HG02588 (cell line): ENCODE results near the gene MYOCD.

Experiments used
- ATAC-seq: cut with Tn5 transposase; IDR thresholded peaks from one replicate; pipeline ENCODE4 v1.9.1; 2021; ENCODE audit warnings: mild to moderate bottlenecking, moderate library complexity; ENCODE audit not compliant: unreplicated experiment

The MYOCD gene

GRCh38 chr17:12642034-12642433, 23.7 kb upstream of the MYOCD start:
- ATAC-seq, result no peak

DNA sequence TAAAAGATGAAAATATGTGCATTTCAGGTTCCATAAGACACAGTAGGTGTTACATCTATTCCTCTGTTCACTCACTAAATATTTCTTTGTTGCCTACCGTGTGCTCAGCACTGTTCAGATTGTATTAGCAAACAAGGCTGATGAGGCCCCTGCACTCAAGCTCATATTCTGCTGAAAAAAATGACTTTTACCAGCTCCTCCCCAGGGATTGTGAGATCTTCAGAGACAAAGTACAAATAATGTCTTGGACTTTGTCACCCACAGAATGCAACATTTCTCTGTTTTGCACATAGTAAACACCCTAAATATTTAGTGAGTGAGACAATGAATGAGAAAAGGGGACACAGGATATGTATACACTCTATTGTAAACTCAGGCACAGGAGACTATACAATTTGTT, 21.9 kb upstream of the MYOCD start:
- ATAC-seq, result no peak

DNA sequence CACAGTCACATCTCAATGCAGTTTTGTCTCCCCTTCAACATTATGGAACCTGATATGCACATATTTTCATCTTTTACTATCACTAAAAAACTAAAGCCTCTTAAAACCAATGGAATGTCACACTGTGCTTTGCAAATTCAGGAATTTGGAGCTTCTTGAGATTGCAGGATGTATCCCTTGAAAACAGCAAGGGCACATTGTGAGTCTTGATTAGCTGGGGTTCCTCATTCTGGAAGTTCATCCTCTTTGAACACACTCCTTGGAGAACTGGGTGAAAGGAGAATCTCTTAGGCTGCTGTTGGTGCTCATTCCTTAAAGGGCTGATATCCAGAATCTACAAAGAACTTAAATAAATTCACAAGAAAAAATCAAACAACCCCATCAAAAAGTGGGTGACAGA, 21.1 kb upstream of the MYOCD start:
- ATAC-seq, result no peak

DNA sequence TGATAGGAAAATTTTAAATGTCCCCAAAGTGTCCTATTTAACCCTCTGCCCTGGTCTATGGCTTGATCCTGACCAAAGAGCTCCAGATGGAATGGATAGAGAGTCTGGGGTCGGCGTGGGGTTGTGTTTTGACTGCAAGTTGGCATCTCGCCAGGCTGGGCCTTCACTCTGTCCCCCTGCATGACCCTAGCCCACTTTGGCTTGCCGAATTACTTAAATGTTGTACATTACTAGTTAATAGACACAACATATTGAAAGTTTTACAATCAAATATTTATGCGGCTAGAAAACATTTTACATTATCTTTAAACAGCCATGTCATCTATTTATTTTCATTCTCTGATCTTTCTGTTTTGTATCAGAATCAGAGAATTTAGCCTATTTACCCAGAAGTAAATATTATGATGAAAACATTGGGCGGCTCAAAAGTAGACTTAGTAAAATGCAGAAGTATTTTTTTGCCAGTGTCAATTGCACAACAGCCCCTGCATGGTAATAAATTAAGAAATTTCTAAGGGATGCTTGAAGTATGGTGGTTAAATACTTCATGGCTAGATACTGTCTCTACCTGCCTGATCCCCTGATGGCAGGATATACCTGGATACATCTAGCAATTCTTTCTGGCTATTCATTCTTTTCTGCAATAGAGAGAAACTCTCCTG, 18.8 kb upstream of the MYOCD start:
- ATAC-seq, result no peak

GRCh38 chr17:12648498-12648897, 17.2 kb upstream of the MYOCD start:
- ATAC-seq, result no peak

DNA sequence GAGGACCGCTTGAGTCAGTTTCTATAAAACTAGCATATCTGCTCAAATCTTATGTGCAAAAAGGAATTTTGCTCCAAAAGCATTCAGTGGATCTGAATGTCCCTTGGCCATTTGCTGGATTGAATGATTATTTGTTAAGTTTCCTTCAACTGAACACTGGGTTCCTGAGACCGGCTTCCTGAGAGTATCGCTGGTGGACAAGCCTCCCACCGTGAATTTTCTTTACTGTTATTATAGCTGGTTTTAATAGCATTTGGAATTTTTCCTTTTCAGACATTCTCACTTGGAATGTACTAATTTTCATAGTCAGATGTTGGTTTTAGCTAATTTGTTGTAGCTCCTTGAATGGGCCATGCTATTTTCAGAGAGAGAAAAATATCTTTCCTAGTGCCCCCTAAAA, 9.8 kb upstream of the MYOCD start:
- ATAC-seq, result no peak

DNA sequence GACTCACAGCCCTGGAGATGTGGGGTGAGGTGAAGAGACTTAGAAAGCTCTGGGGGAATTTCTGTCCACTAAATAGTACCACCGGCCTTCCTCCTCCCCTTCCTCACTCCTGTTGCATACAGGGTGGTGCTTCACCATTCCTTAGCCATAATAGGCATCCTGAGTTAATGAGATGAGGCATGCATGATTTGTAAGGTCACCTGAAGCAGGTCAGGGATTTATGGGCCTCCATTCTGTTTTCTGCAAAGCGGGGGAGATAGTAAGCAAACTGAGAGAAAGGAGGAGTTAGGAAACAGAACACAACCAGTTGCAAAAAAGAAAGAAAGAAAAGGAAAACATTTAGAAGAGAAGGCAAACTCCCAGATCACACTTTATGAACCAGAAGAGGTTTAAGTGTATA, 9.3 kb upstream of the MYOCD start:
- ATAC-seq, result no peak

GRCh38 chr17:12659500-12659899, 6.2 kb upstream of the MYOCD start:
- no peak for ATAC-seq

- ATAC-seq, result no peak
Observed at GRCh38 chr17:12664252-12664651, 1.4 kb upstream of the MYOCD start.

GRCh38 chr17:12664894-12665262, 812 bp upstream of the MYOCD start:
- ATAC-seq, result no peak

- no peak for ATAC-seq
Observed at GRCh38 chr17:12666718-12667117, 1.0 kb downstream of the MYOCD start.

- ATAC-seq, result no peak
Observed at GRCh38 chr17:12667299-12667958, 1.7 kb downstream of the MYOCD start.

- ATAC-seq, result no peak
Observed at GRCh38 chr17:12671906-12672305, 6.2 kb downstream of the MYOCD start.

DNA sequence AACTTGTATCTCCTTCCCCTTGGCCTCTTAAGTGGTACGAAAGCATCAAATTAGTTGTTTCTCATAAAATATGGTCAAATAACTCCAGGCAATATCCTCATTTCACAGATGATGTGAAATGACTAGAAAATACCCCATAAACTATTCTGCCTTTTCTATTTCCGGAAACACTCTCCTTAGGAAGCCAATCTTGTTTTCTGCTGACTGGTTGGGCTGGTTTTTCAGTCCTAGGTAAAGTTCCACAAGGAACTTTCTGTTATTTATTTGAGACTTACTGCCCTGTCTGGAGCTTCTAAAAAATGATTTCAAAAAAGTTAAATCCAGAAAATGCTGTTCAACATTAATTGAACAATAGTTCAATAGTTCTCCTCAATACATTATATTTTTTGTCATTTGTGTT, 7.3 kb downstream of the MYOCD start:
- no peak for ATAC-seq

DNA sequence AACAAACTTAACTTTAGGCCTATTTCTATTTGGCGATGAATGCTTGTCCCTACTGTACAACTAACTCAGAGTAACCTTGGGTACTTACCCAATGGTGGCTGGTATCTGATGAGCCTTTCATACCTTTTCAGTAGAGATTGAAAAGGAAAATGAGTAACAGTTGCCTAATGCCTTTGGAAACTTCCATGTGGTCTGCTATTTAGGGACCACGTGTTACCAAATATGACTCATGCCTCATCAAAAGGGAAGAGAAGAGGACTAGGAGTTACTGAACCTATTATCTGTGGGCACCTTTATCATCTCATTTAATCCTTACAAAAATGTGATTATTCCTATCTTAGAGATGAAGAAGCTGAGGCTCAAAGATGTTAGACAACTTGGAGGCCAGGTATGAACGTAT, 8.1 kb downstream of the MYOCD start:
- no peak for ATAC-seq

- no peak for ATAC-seq
Observed at GRCh38 chr17:12680407-12680897, 14.8 kb downstream of the MYOCD start.

- ATAC-seq, result no peak
Observed at GRCh38 chr17:12680993-12681392, 15.3 kb downstream of the MYOCD start.

- no peak for ATAC-seq
Observed at GRCh38 chr17:12683299-12683698, 17.6 kb downstream of the MYOCD start.

DNA sequence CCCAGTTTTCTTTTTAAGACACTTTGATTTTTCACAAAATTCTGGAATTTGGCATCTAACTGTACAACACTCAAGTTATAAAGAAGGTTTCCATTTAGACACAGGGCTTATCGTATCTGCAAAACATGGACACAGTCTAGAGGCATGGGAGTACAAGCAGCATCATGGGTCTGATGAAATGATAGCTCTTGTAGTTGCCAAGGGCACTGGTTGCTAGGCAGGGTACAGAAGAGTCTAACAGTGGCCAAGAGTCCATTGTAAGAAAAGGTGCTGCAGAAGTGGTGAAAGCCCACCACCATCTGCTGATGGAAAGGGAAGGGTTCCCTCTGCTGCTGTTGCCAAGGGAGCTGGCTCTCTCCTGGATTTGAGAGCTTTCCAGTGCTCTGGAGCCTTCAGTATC, 20.8 kb downstream of the MYOCD start:
- ATAC-seq, result no peak

DNA sequence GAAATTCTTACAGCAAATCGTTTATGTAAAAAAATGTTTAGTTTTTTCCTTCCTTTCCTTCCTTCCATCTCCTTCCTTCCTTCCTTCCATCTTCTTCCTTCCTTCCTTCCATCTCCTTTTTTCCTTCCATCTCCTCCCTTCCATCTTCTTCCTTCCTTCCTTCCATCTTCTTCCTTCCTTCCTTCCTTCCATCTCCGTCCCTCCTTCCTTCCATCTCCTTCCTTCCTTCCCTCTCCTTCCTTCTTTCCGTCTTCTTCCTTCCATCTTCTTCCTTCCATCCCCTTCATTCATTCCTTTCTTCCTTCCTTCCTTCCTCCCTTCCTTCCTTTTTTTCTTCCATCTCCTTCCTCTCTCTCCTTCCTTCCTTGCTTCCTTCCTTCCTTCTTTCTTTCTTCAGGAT, 22.7 kb downstream of the MYOCD start:
- no peak for ATAC-seq

- no peak for ATAC-seq
Observed at GRCh38 chr17:12691173-12691572, 25.5 kb downstream of the MYOCD start.

DNA sequence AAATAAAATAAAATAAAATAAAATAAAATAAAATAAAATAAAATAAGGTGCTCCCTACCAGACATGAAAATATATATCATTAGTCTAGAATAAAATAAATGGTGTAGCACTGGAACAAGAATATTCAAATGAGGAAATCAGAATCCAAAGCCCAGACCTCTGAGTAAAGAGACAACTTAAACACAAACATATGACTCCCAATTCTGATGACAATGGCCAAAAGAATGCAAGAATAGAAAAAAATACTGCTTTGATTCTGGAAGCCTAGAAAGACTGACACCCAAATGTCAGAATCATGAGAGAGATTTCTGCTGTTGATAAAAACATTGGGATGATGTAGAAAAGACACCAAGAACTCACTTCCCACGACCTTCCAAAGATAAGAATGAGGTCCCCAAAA, 27.9 kb downstream of the MYOCD start:
- ATAC-seq, result no peak

GRCh38 chr17:12706070-12706469, 40.4 kb downstream of the MYOCD start:
- no peak for ATAC-seq
